Endothelial cell (in vitro differentiated cells): ENCODE results near the gene C10orf67. TPM values are rescaled to one million over a fixed set of nuclear protein-coding genes. Genes with fewer than 3 reads are reported as not detected.
"Not testable (repeated sequence)": the region's sequence is repeated elsewhere in the genome, so short reads cannot be mapped to it uniquely, and the experiment has no call there.

Source experiments
- DNase-seq: peaks from one replicate; pipeline ENCODE4 v3.0.0; 2021; ENCODE audit warnings: low spot score
- H3K27ac Mint-ChIP-seq: one replicate; pipeline ENCODE4 v1.8.0; 2021; ENCODE audit warnings: mixed read lengths, inconsistent platforms; ENCODE audit not compliant: unreplicated experiment
- H3K27me3 Mint-ChIP-seq: one replicate; pipeline ENCODE4 v1.8.0; 2021; ENCODE audit warnings: mild to moderate bottlenecking, moderate library complexity, mixed read lengths, inconsistent platforms; ENCODE audit not compliant: unreplicated experiment
- H3K36me3 Mint-ChIP-seq: one replicate; pipeline ENCODE4 v1.8.0; 2021; ENCODE audit warnings: mild to moderate bottlenecking, low read depth, mixed read lengths, inconsistent platforms; ENCODE audit not compliant: unreplicated experiment
- H3K4me1 Mint-ChIP-seq: one replicate; pipeline ENCODE4 v1.8.0; 2021; ENCODE audit warnings: mild to moderate bottlenecking, mixed read lengths, inconsistent platforms; ENCODE audit not compliant: unreplicated experiment
- H3K4me3 Mint-ChIP-seq: one replicate; pipeline ENCODE4 v1.8.0; 2021; ENCODE audit warnings: mild to moderate bottlenecking, mixed read lengths, inconsistent platforms; ENCODE audit not compliant: unreplicated experiment
- H3K9me3 Mint-ChIP-seq: one replicate; pipeline ENCODE4 v1.8.0; 2021; ENCODE audit warnings: mixed read lengths, inconsistent platforms; ENCODE audit not compliant: unreplicated experiment
- CTCF ChIP-seq: fragments of 200-600 bp; sonication (generic); IDR thresholded peaks from one replicate; pipeline ENCODE4 v1.5.0; 2021; ENCODE audit warnings: antibody characterized with exemption; ENCODE audit not compliant: unreplicated experiment
- total RNA-seq: library from RNA; stranded (reverse); fragmentation: NEBNext Ultra II Directional; extraction: Animal tissue kit (Norgen Biotek cat#: 25700); gene quantifications from one replicate; pipeline ENCODE4 v1.2.1, GENCODE V29; 2021; ENCODE audit not compliant: unreplicated experiment

Gene C10orf67
- total RNA-seq, 1 donor from 2014 or later = not detected

GRCh38 chr10:23351926-23352519, 7.4 kb upstream of the C10orf67 start:
- Mint-ChIP-seq H3K9me3 (no peaks in the 10 kb centered on the region), H3K4me1 (no peaks in the 10 kb centered on the region), H3K27me3 (no peaks in the 10 kb centered on the region), H3K36me3 (no peaks in the 10 kb centered on the region), H3K4me3 (no peak overlapping the region), H3K27ac (no peak overlapping the region)
- TF ChIP-seq CTCF = no peak
- DNase-seq = no peak

GRCh38 chr10:23350706-23351105, 6.1 kb upstream of the C10orf67 start:
- H3K27ac Mint-ChIP-seq, H3K9me3 Mint-ChIP-seq, H3K4me1 Mint-ChIP-seq, H3K4me3 Mint-ChIP-seq, H3K36me3 Mint-ChIP-seq, DNase-seq, H3K27me3 Mint-ChIP-seq: not testable (repeated sequence)

- no peaks in the 10 kb centered on the region for H3K9me3 Mint-ChIP-seq
- DNase-seq = no peak
- H3K36me3 Mint-ChIP-seq = no peaks in the 10 kb centered on the region
- peaks cover 4% of the 10 kb centered on the region for H3K4me1 Mint-ChIP-seq
- peaks cover 1% of the 10 kb centered on the region for H3K27me3 Mint-ChIP-seq
- no peak overlapping the region for H3K4me3 Mint-ChIP-seq
- no peak overlapping the region for H3K27ac Mint-ChIP-seq
- TF ChIP-seq CTCF = no peak
Measured at GRCh38 chr10:23345861-23346260, 1.3 kb upstream of the C10orf67 start.

GRCh38 chr10:23343591-23344240, 881 bp downstream of the C10orf67 start:
- Mint-ChIP-seq H3K36me3 (no peaks in the 10 kb centered on the region), H3K4me1 (peaks cover 11% of the 10 kb centered on the region), H3K9me3 (no peaks in the 10 kb centered on the region), H3K27me3 (peaks cover 1% of the 10 kb centered on the region), H3K27ac (no peak overlapping the region), H3K4me3 (peak overlapping the region; percentile 83)
- DNase-seq = peak; percentile 50
- TF ChIP-seq CTCF = no peak

- no peak for TF ChIP-seq CTCF
- H3K4me3 Mint-ChIP-seq = no peak overlapping the region
- H3K9me3 Mint-ChIP-seq = no peaks in the 10 kb centered on the region
- no peaks in the 10 kb centered on the region for H3K36me3 Mint-ChIP-seq
- H3K27ac Mint-ChIP-seq = no peak overlapping the region
- DNase-seq = no peak
- H3K4me1 Mint-ChIP-seq = peaks cover 11% of the 10 kb centered on the region
- peaks cover 1% of the 10 kb centered on the region for H3K27me3 Mint-ChIP-seq
Measured at GRCh38 chr10:23342213-23342884, 2.2 kb downstream of the C10orf67 start.
